ENCODE measurements around the gene ZC3H7A.
A peak's percentile ranks its signal among the peaks of the same experiment; 100 is the strongest.

Gene ZC3H7A

GRCh38 chr16:11836650-11837244 lies 39.7 kb upstream of the ZC3H7A start:
- ChIA-PET POLR2A (interaction anchor here (0.6 to 2.2 kb wide), 5 partner anchors 9 to 94 kb away, joined by 3 to 7 read pairs (median 4); partner anchors contain the start of genes GSPT1 and TXNDC11), CTCF (no interaction called here)
- Histone ChIP-seq H3K27ac (ENCODE audit: extremely low read depth, low read depth, low read length) (peak overlapping the region; percentile 35; the same call in 1 of the 2 replicates), H3K4me3 (ENCODE audit: low read depth, low read length) (no peak overlapping the region), H3K9me3 (ENCODE audit: control insufficient read depth, insufficient read depth, low read depth, low read length) (no peaks in the 10 kb centered on the region), H3K4me1 (ENCODE audit: control insufficient read depth, insufficient read depth, low read length) (peaks cover 12% of the 10 kb centered on the region), H3K36me3 (ENCODE audit: control insufficient read depth in 2 of 2, insufficient read depth in 1 of 2, low read length in 2 of 2) (peaks cover 46 to 58% of the 10 kb centered on the region in 2 experiments)
- TF ChIP-seq SP7 (tag by site-specific recombination; IDR thresholded peaks at IDR 0.05) (peak; percentile 13; the same call in 1 of the 2 replicates), ZNF426 (tag by site-specific recombination; IDR thresholded peaks at IDR 0.05) (no peak), ZBTB48 (tag by site-specific recombination; IDR thresholded peaks at IDR 0.05) (no peak), RBAK (tag by site-specific recombination; IDR thresholded peaks at IDR 0.05) (no peak), ZNF248 (tag by site-specific recombination; IDR thresholded peaks at IDR 0.05) (no peak), OSR2 (tag by site-specific recombination; IDR thresholded peaks at IDR 0.05) (peak; percentile 66), ZNF214 (tag by site-specific recombination; IDR thresholded peaks at IDR 0.05; ENCODE audit: borderline replicate concordance) (no peak), IKZF3 (tag by site-specific recombination; IDR thresholded peaks at IDR 0.05) (peak; percentile 79), ZNF223 (tag by site-specific recombination; IDR thresholded peaks at IDR 0.05) (no peak), ZNF639 (tag by site-specific recombination; IDR thresholded peaks at IDR 0.05) (no peak), ZNF776 (tag by site-specific recombination; IDR thresholded peaks at IDR 0.05; ENCODE audit: borderline replicate concordance) (no peak), ZNF133 (tag by site-specific recombination; IDR thresholded peaks at IDR 0.05) (no peak), ZEB2 (tag by site-specific recombination; IDR thresholded peaks at IDR 0.05) (no peak; the same call in none of the 2 replicates), ZNF629 (tag by site-specific recombination; IDR thresholded peaks at IDR 0.05) (0 out of 2 replicates have a peak, but pooled peaks have one; percentile 11), PRDM6 (tag by site-specific recombination; IDR thresholded peaks at IDR 0.05) (0 out of 2 replicates have a peak, but pooled peaks have one; percentile 9), PRDM1 (tag by site-specific recombination; IDR thresholded peaks at IDR 0.05) (0 out of 2 replicates have a peak, but pooled peaks have one; percentile 62), ZBTB6 (tag by site-specific recombination; IDR thresholded peaks at IDR 0.05) (peak; percentile 41; the same call in 1 of the 2 replicates), ZIC2 (tag by site-specific recombination; IDR thresholded peaks at IDR 0.05) (no peak), ZFP37 (tag by site-specific recombination; IDR thresholded peaks at IDR 0.05) (no peak), ZNF626 (tag by site-specific recombination; IDR thresholded peaks at IDR 0.05) (no peak), ZNF148 (tag by site-specific recombination; IDR thresholded peaks at IDR 0.05; ENCODE audit: borderline replicate concordance) (no peak), ZNF600 (tag by site-specific recombination; IDR thresholded peaks at IDR 0.05) (peak; percentile 84), ZNF670 (tag by site-specific recombination; IDR thresholded peaks at IDR 0.05; ENCODE audit: low read depth) (no peak), SP2 (tag by site-specific recombination; IDR thresholded peaks at IDR 0.05) (no peak), ZFP69B (tag by site-specific recombination; IDR thresholded peaks at IDR 0.05) (no peak), ZNF48 (tag by site-specific recombination; IDR thresholded peaks at IDR 0.05) (no peak), ZSCAN23 (tag by site-specific recombination; IDR thresholded peaks at IDR 0.05) (no peak), GLI4 (tag by site-specific recombination; IDR thresholded peaks at IDR 0.05) (no peak), ZNF280D (tag by site-specific recombination; IDR thresholded peaks at IDR 0.05) (no peak)
